Keratinocyte (primary cell): Measurements from ENCODE around the gene EXOC4.

Experiments used
- EZH2 ChIP-seq: IDR thresholded peaks from one replicate; pipeline ENCODE4 v1.6.1; 2012; ENCODE audit warnings: inconsistent platforms, mild to moderate bottlenecking, low read length, moderate library complexity
- TF ChIP-seq, protein P1 (sequence below), 3 experiments: IDR thresholded peaks in 1 of 3; conservative IDR thresholded peaks in 1 of 3; optimal IDR thresholded peaks in 1 of 3; 2 replicates in 2 of 3; 3 replicates in 1 of 3; pipeline versions ENCODE3 to v1.5.1; 2011; ENCODE audit warnings: low read length in 3 of 3, mild to moderate bottlenecking in 3 of 3, moderate library complexity in 2 of 3, control low read depth in 1 of 3, inconsistent platforms in 1 of 3; ENCODE audit not compliant: insufficient read depth in 2 of 3; ENCODE audit errors: extremely low read depth in 1 of 3

DNA sequence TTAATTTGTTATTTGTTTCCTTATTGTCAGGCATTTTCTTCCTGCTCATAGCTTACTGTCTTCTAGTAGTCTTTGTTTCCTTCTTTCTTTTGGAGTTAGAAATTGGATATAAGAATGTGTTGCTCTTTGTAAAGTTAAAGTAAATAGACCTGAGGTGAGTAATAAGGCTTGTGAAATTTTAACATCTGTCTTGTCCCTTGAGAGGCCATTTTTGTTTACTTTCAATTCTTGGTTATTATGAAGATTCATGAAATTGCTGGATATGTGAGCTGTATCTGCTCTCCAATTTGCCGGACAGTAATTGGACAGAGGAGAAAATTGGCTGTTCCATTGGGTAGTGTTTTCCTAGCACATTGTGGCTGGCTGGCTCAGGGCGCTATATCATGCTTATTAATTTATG lies 260.7 kb downstream of the EXOC4 start:
- TF ChIP-seq, protein P1, sequence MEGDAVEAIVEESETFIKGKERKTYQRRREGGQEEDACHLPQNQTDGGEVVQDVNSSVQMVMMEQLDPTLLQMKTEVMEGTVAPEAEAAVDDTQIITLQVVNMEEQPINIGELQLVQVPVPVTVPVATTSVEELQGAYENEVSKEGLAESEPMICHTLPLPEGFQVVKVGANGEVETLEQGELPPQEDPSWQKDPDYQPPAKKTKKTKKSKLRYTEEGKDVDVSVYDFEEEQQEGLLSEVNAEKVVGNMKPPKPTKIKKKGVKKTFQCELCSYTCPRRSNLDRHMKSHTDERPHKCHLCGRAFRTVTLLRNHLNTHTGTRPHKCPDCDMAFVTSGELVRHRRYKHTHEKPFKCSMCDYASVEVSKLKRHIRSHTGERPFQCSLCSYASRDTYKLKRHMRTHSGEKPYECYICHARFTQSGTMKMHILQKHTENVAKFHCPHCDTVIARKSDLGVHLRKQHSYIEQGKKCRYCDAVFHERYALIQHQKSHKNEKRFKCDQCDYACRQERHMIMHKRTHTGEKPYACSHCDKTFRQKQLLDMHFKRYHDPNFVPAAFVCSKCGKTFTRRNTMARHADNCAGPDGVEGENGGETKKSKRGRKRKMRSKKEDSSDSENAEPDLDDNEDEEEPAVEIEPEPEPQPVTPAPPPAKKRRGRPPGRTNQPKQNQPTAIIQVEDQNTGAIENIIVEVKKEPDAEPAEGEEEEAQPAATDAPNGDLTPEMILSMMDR (optimal IDR thresholded peaks at IDR 0.05 in 1 of 3, IDR thresholded peaks at IDR 0.05 in 1 of 3, conservative IDR thresholded peaks at IDR 0.05 in 1 of 3; ENCODE audit: extremely low read depth in 1 of 3, insufficient read depth in 2 of 3, low read length in 3 of 3), result no peak
- TF ChIP-seq EZH2, result no peak
